Thyroid gland (tissue), 4 donors: ENCODE data around the gene SCD5. TPM values are rescaled to one million over a fixed set of nuclear protein-coding genes. Genes with fewer than 3 reads are reported as not detected.

Experiments
- DNase-seq, 2 donors: peaks; one replicate each; pipeline ENCODE4 v3.0.0-alpha.2; 2019
- H3K27ac ChIP-seq, 3 donors: fragments of 200-600 bp; sonication (generic); 1 replicate in 2 of 3; 2 replicates in 1 of 3; pipeline ENCODE4 v1.5.1; 2016 to 2019; ENCODE audit warnings: mild to moderate bottlenecking in 1 of 3, moderate library complexity in 1 of 3
- H3K27me3 ChIP-seq: fragments of 200-600 bp; sonication (generic); one replicate; pipeline ENCODE4 v1.5.1; 2019
- H3K36me3 ChIP-seq, 2 donors: fragments of 200-600 bp; sonication (generic); one replicate each; pipeline ENCODE4 v1.5.1; 2016 to 2019
- H3K4me1 ChIP-seq, 2 donors: fragments of 200-600 bp; sonication (generic); one replicate each; pipeline ENCODE4 v1.5.1; 2017 to 2019
- H3K4me3 ChIP-seq, 3 donors: fragments of 200-600 bp; sonication (generic); replicated peaks in 1 of 3; 1 replicate in 2 of 3; 2 replicates in 1 of 3; pipeline ENCODE4 v1.5.1; 2016; ENCODE audit warnings: mild to moderate bottlenecking in 1 of 3
- H3K9me3 ChIP-seq: fragments of 200-600 bp; sonication (generic); one replicate; pipeline ENCODE4 v1.5.1; 2017
- CTCF ChIP-seq, 6 experiments: fragments of 200-600 bp in 3 of 6; fragments of 450-650 bp in 3 of 6; sonication (generic) in 3 of 6; IDR thresholded peaks; one replicate each; pipeline ENCODE4 v1.5.1; 2016 to 2019; ENCODE audit warnings: antibody characterized with exemption in 6 of 6, mild to moderate bottlenecking in 2 of 6, inconsistent platforms in 1 of 6, moderate library complexity in 1 of 6
- POLR2A ChIP-seq, 2 donors: fragments of 450-650 bp; IDR thresholded peaks; one replicate each; pipeline ENCODE4 v1.6.1; 2017; ENCODE audit warnings: antibody characterized with exemption in 2 of 2, mild to moderate bottlenecking in 2 of 2, moderate library complexity in 1 of 2
- WGBS, 2 donors: methylation state at CpG; one replicate each; pipeline ENCODE4 v1.1.5; 2017; 5-methylcytosine and 5-hydroxymethylcytosine counted together
- intact Hi-C: fragments of 100-400 bp; cut with DNase I; formaldehyde crosslinking; loops from one replicate; pipeline ENCODE4 v1.15.1; 2023
- total RNA-seq, 4 donors: library from RNA; depleted of rRNA; stranded (reverse); fragments of >200 nt; gene quantifications; one replicate each; pipeline ENCODE4 v1.2.3, GENCODE V29; 2016

The SCD5 gene
- total RNA-seq, 4 donors from 2014 or later: 47.0 to 96.4 (median 54.8) TPM

- H3K27me3 ChIP-seq: no peaks in the 10 kb centered on the region
- TF ChIP-seq CTCF (IDR thresholded peaks at IDR 0.05) (no peak), POLR2A (IDR thresholded peaks at IDR 0.05) (no peak)
- intact Hi-C loops: no loop called here
Measured at GRCh38 chr4:82611982-82612381, 186.6 kb downstream of the SCD5 start.

GRCh38 chr4:82611527-82611926 is 187.1 kb downstream of the SCD5 start:
- TF ChIP-seq CTCF (IDR thresholded peaks at IDR 0.05) (no peak), POLR2A (IDR thresholded peaks at IDR 0.05) (no peak)
- Histone ChIP-seq H3K4me1 (no peaks in the 10 kb centered on the region), H3K4me3 (no peak overlapping the region), H3K36me3 (no peaks in the 10 kb centered on the region), H3K27me3 (no peaks in the 10 kb centered on the region), H3K9me3 (no peaks in the 10 kb centered on the region), H3K27ac (no peak overlapping the region)
- intact Hi-C loops: no loop called here
- WGBS, 2 donors: 88 to 93% methylated on average over 4 of the region's 4 CpGs
- DNase-seq: no peak

More at GRCh38 chr4:82611982-82612381, 186.6 kb downstream of the SCD5 start:
- DNase-seq: no peak
- Histone ChIP-seq H3K9me3 (no peaks in the 10 kb centered on the region), H3K27ac (no peak overlapping the region), H3K4me1 (no peaks in the 10 kb centered on the region), H3K4me3 (no peak overlapping the region), H3K36me3 (no peaks in the 10 kb centered on the region)
- WGBS, 2 donors: 81 to 83% methylated on average over 5 of the region's 5 CpGs

GRCh38 chr4:82610041-82610440 is 188.6 kb downstream of the SCD5 start:
- 86 to 96% methylated on average over 2 of the region's 2 CpGs for WGBS, 2 donors

DNA sequence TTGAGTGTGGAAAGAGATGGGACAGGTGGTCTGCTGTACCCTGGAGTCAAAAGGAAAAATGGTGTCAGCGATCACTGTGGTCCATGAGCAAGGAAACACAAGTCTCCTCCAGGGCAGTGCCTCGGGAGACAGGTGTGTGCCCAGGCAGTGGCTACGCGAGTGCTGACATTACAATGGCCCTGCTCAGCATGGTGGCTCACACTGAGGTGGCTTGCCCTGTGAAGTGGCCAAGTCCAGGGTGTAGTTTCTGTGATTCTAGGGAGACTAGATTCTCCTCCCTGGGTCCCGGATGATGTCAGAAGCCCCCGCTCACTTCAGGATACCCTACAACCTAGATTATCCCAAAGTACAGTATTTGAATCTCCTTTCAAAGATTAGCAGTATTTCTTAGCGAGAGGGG is 192.0 kb downstream of the SCD5 start:
- H3K27ac ChIP-seq: no peak overlapping the region
- H3K9me3 ChIP-seq: no peaks in the 10 kb centered on the region
- WGBS, 2 donors: 96 to 97% methylated on average over 7 of the region's 7 CpGs
- no peak for DNase-seq
- H3K4me3 ChIP-seq: no peak overlapping the region
- no peaks in the 10 kb centered on the region for H3K36me3 ChIP-seq
- intact Hi-C loops: no loop called here
- no peaks in the 10 kb centered on the region for H3K4me1 ChIP-seq
- TF ChIP-seq POLR2A (IDR thresholded peaks at IDR 0.05): no peak
- TF ChIP-seq CTCF (IDR thresholded peaks at IDR 0.05): no peak
- no peaks in the 10 kb centered on the region for H3K27me3 ChIP-seq

More at GRCh38 chr4:82610041-82610440, 188.6 kb downstream of the SCD5 start:
- no peaks in the 10 kb centered on the region for H3K27me3 ChIP-seq
- H3K36me3 ChIP-seq: no peaks in the 10 kb centered on the region
- H3K4me1 ChIP-seq: no peaks in the 10 kb centered on the region
- no peak overlapping the region for H3K27ac ChIP-seq
- H3K4me3 ChIP-seq: no peak overlapping the region
- intact Hi-C loops: no loop called here
- no peak for DNase-seq
- H3K9me3 ChIP-seq: no peaks in the 10 kb centered on the region
- TF ChIP-seq POLR2A (IDR thresholded peaks at IDR 0.05): no peak
- no peak for TF ChIP-seq CTCF (IDR thresholded peaks at IDR 0.05)

DNA sequence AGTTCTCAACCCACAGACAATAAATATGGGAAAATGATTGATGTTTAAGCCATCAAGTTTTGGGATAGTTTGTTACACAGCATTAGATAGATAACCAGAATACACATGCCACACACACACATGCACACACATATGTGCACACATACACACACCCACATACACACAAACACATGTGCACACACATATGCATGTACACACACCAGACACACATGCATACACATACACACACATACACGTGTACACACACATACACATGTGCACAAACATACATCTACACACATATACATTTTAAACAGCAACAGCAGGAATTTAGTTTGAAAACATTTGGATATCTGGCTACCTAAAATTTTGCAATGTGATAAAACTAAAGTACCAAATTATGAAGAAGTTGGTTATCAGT is 194.1 kb downstream of the SCD5 start:
- 93 to 95% methylated on average over 1 of the region's 1 CpG for WGBS, 2 donors
- H3K27me3 ChIP-seq: no peaks in the 10 kb centered on the region
- TF ChIP-seq POLR2A (IDR thresholded peaks at IDR 0.05) (no peak), CTCF (IDR thresholded peaks at IDR 0.05) (no peak)
- DNase-seq: no peak
- no peaks in the 10 kb centered on the region for H3K4me1 ChIP-seq
- H3K27ac ChIP-seq: no peak overlapping the region
- H3K36me3 ChIP-seq: no peaks in the 10 kb centered on the region
- no peaks in the 10 kb centered on the region for H3K9me3 ChIP-seq
- intact Hi-C loops: no loop called here
- no peak overlapping the region for H3K4me3 ChIP-seq
